Keratinocyte (primary cell): ENCODE measurements around the gene AIFM2. TPM values are rescaled to one million over a fixed set of nuclear protein-coding genes. Genes with fewer than 3 reads are reported as not detected.

Experiments used
- DNase-seq: peaks from one replicate; pipeline ENCODE4 v3.0.0-alpha.2; 2011; ENCODE audit warnings: low read depth, missing footprints, low spot score
- FAIRE-seq: peaks from 2 replicates; lab custom pipeline; 2011; peaks lifted over from hg19 to GRCh38; lab: Jason Lieb, UNC
- H2AFZ ChIP-seq: 2 replicates; pipeline ENCODE4 v1.6.0; 2012; ENCODE audit warnings: low read length, control low read depth, inconsistent platforms; ENCODE audit not compliant: control insufficient read depth
- H3K27ac ChIP-seq: 2 replicates; pipeline ENCODE4 v1.5.1; 2011; ENCODE audit warnings: low read length; ENCODE audit not compliant: control insufficient read depth, insufficient read depth
- H3K27me3 ChIP-seq: 3 replicates; pipeline ENCODE4 v1.6.0; 2011; ENCODE audit warnings: low read length; ENCODE audit not compliant: control insufficient read depth, insufficient read depth; ENCODE audit errors: extremely low read depth
- H3K36me3 ChIP-seq, 2 experiments: 2 replicates in 1 of 2; 3 replicates in 1 of 2; pipeline ENCODE4 v1.5.1; 2011; ENCODE audit warnings: low read length in 2 of 2, mild to moderate bottlenecking in 1 of 2; ENCODE audit not compliant: control insufficient read depth in 2 of 2, insufficient read depth in 2 of 2; ENCODE audit errors: extremely low read depth in 1 of 2
- H3K4me1 ChIP-seq: 3 replicates; pipeline ENCODE4 v1.5.1; 2011; ENCODE audit warnings: low read length; ENCODE audit not compliant: control insufficient read depth, insufficient read depth; ENCODE audit errors: extremely low read depth
- H3K4me2 ChIP-seq: 3 replicates; pipeline ENCODE4 v1.6.0; 2011; ENCODE audit warnings: low read depth, low read length; ENCODE audit not compliant: control insufficient read depth, insufficient read depth; ENCODE audit errors: extremely low read depth
- H3K4me3 ChIP-seq, 3 experiments: fragments of 200-600 bp in 1 of 3; sonication (generic) in 1 of 3; 2 replicates in 2 of 3; 3 replicates in 1 of 3; pipeline ENCODE4 v1.5.1; 2011 to 2016; ENCODE audit warnings: low read length in 3 of 3, mild to moderate bottlenecking in 3 of 3, control low read depth in 2 of 3, inconsistent platforms in 1 of 3, low read depth in 1 of 3, mixed read lengths in 1 of 3, mixed run types in 1 of 3, moderate library complexity in 1 of 3; ENCODE audit not compliant: control insufficient read depth in 2 of 3, insufficient read depth in 2 of 3; ENCODE audit errors: extremely low read depth in 1 of 3
- H3K79me2 ChIP-seq: 2 replicates; pipeline ENCODE4 v1.6.0; 2012; ENCODE audit warnings: low read length; ENCODE audit not compliant: control insufficient read depth, insufficient read depth
- H3K9ac ChIP-seq: 3 replicates; pipeline ENCODE4 v1.6.0; 2011; ENCODE audit warnings: low read length; ENCODE audit not compliant: control insufficient read depth, insufficient read depth; ENCODE audit errors: extremely low read depth
- H3K9me1 ChIP-seq: 3 replicates; pipeline ENCODE4 v1.6.0; 2011; ENCODE audit warnings: low read length; ENCODE audit not compliant: control insufficient read depth, insufficient read depth; ENCODE audit errors: extremely low read depth
- H3K9me3 ChIP-seq: 2 replicates; pipeline ENCODE4 v1.5.1; 2012; ENCODE audit warnings: low read depth, low read length; ENCODE audit not compliant: control insufficient read depth
- H4K20me1 ChIP-seq: 3 replicates; pipeline ENCODE4 v1.6.0; 2011; ENCODE audit warnings: low read length; ENCODE audit not compliant: control insufficient read depth, insufficient read depth; ENCODE audit errors: extremely low read depth
- EZH2 ChIP-seq: IDR thresholded peaks from one replicate; pipeline ENCODE4 v1.6.1; 2012; ENCODE audit warnings: inconsistent platforms, mild to moderate bottlenecking, low read length, moderate library complexity
- dilution Hi-C: fragments of 300-500 bp; cut with MboI; formaldehyde crosslinking; loops from one replicate; pipeline ENCODE4 v1.7.0; 2020; ENCODE audit warnings: low sequenced_read_pairs; ENCODE audit not compliant: extremely low pct_ligation_motif_present
- polyA plus RNA-seq, 5 experiments: library from polyadenylated mRNA; depleted of rRNA in 3 of 5; stranded (reverse) in 3 of 5; stranded (forward) in 1 of 5; unstranded in 1 of 5; fragments of >200 nt; gene quantifications; 1 replicate in 1 of 5; 2 replicates in 3 of 5; 3 replicates in 1 of 5; pipeline versions ENCODE4 v1.2.1 to v1.2.3, GENCODE V29; 2011 to 2012; ENCODE audit warnings: missing spikeins in 2 of 5, low read depth in 1 of 5, low replicate concordance in 1 of 5
- TF ChIP-seq, protein P1 (sequence below), 3 experiments: IDR thresholded peaks in 1 of 3; conservative IDR thresholded peaks in 1 of 3; optimal IDR thresholded peaks in 1 of 3; 2 replicates in 2 of 3; 3 replicates in 1 of 3; pipeline versions ENCODE3 to v1.5.1; 2011; ENCODE audit warnings: low read length in 3 of 3, mild to moderate bottlenecking in 3 of 3, moderate library complexity in 2 of 3, control low read depth in 1 of 3, inconsistent platforms in 1 of 3; ENCODE audit not compliant: insufficient read depth in 2 of 3; ENCODE audit errors: extremely low read depth in 1 of 3

Gene AIFM2
- polyA plus RNA-seq, 1 donor (not counting 4 experiments of a cell fraction or from before 2014, with no cell fraction given): 1.8 TPM

DNA sequence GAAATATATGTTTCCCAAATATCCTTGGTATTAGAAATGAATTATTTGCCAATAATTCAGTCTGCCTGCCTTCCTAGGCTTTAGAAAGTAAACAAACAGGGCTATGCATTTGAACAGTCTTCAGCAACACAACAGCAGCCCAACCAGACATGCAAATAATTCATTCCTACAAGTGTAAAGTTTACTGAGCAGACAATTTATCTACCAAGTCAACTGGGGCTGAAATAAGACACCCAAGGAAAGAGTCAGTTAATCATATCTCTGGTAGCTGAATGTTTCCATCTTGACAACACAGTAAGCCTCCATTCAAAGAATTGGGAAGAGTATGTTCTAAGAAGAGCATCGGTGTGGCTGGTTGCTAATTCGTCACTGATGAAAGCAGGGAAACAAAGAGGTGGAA is 38.4 kb downstream of the AIFM2 start:
- Histone ChIP-seq H2AFZ (no peak overlapping the region), H4K20me1 (no peaks in the 10 kb centered on the region), H3K4me2 (no peak overlapping the region), H3K27me3 (no peaks in the 10 kb centered on the region), H3K36me3 (peaks cover 6 to 9% of the 10 kb centered on the region in 2 experiments), H3K4me3 (no peak overlapping the region), H3K79me2 (no peaks in the 10 kb centered on the region), H3K27ac (no peak overlapping the region), H3K4me1 (peaks cover 6% of the 10 kb centered on the region), H3K9ac (no peak overlapping the region), H3K9me3 (no peaks in the 10 kb centered on the region), H3K9me1 (no peaks in the 10 kb centered on the region)
- DNase-seq (no peak), FAIRE-seq (no peak)
- TF ChIP-seq EZH2: no peak
- dilution Hi-C loops: no loop called here

DNA sequence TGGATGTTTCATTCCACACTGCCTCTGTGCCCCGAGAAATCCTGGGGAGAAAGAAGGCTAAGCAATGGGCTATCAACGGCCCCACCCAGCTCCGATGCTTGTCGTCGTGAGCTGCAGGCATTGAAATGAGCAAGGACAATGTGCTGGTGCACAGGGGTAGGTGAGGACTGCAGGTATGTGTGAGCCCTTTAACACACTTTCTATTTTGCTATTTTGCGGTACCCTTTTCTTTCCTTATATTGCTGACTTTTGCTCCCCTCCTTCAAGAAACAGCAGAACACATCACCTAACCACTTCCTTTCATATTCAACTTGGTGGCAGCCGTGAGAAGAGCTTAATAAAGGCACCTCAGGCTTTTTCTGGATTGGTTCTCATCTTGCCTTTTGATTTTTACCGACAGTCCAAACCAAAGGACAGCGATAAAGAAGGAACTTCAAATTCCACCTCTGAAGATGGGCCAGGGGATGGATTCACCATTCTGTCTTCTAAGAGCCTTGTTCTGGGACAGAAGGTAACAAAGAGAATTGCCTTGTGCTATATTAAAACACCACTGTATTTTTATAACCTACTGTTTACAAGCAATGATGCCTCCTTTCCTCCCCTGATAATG is 39.2 kb downstream of the AIFM2 start:
- dilution Hi-C loops: no loop called here
- Histone ChIP-seq H4K20me1 (no peaks in the 10 kb centered on the region), H3K4me3 (no peak overlapping the region), H3K27ac (no peak overlapping the region), H3K36me3 (peaks cover 6 to 9% of the 10 kb centered on the region in 2 experiments), H3K4me2 (no peak overlapping the region), H2AFZ (no peak overlapping the region), H3K9ac (no peak overlapping the region), H3K9me1 (no peaks in the 10 kb centered on the region), H3K9me3 (no peaks in the 10 kb centered on the region), H3K27me3 (no peaks in the 10 kb centered on the region), H3K79me2 (no peaks in the 10 kb centered on the region), H3K4me1 (peaks cover 6% of the 10 kb centered on the region)
- no peak for TF ChIP-seq EZH2
- TF ChIP-seq, protein P1, sequence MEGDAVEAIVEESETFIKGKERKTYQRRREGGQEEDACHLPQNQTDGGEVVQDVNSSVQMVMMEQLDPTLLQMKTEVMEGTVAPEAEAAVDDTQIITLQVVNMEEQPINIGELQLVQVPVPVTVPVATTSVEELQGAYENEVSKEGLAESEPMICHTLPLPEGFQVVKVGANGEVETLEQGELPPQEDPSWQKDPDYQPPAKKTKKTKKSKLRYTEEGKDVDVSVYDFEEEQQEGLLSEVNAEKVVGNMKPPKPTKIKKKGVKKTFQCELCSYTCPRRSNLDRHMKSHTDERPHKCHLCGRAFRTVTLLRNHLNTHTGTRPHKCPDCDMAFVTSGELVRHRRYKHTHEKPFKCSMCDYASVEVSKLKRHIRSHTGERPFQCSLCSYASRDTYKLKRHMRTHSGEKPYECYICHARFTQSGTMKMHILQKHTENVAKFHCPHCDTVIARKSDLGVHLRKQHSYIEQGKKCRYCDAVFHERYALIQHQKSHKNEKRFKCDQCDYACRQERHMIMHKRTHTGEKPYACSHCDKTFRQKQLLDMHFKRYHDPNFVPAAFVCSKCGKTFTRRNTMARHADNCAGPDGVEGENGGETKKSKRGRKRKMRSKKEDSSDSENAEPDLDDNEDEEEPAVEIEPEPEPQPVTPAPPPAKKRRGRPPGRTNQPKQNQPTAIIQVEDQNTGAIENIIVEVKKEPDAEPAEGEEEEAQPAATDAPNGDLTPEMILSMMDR (optimal IDR thresholded peaks at IDR 0.05 in 1 of 3, IDR thresholded peaks at IDR 0.05 in 1 of 3, conservative IDR thresholded peaks at IDR 0.05 in 1 of 3; ENCODE audit: extremely low read depth in 1 of 3, insufficient read depth in 2 of 3, low read length in 3 of 3): no peak
- DNase-seq (no peak), FAIRE-seq (no peak)

DNA sequence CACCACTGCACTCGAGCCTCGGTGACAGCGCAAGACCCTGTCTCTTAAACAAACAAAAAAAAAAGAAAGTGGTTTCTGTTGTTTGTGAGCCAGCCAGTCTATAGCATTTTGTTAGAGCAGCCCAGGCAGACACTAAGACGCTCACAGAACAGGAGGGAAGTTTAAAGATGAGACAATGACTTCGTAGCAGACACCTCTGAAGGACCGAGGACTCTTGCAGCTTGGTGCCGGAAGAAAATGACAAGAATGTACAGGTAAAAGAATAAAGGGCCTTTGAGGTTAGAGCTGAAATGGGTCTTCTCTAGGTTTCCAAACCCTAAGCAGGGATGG is 40.3 kb downstream of the AIFM2 start:
- no peak for FAIRE-seq
- no peak for TF ChIP-seq EZH2
- TF ChIP-seq, protein P1 (optimal IDR thresholded peaks at IDR 0.05 in 1 of 3, IDR thresholded peaks at IDR 0.05 in 1 of 3, conservative IDR thresholded peaks at IDR 0.05 in 1 of 3; ENCODE audit: extremely low read depth in 1 of 3, insufficient read depth in 2 of 3, low read length in 3 of 3): no peak
- Histone ChIP-seq H3K36me3 (peaks cover 6 to 9% of the 10 kb centered on the region in 2 experiments), H2AFZ (no peak overlapping the region), H3K9me1 (no peaks in the 10 kb centered on the region), H3K79me2 (no peaks in the 10 kb centered on the region), H3K27ac (no peak overlapping the region), H4K20me1 (no peaks in the 10 kb centered on the region), H3K4me3 (no peak overlapping the region), H3K4me1 (peaks cover 6% of the 10 kb centered on the region), H3K9me3 (no peaks in the 10 kb centered on the region), H3K9ac (no peak overlapping the region), H3K27me3 (no peaks in the 10 kb centered on the region), H3K4me2 (no peak overlapping the region)
- DNase-seq: no peak
- dilution Hi-C loops: no loop called here
